Skeletal muscle tissue (tissue), 4 donors: ENCODE data around the gene CCNE1. TPM values are rescaled to one million over a fixed set of nuclear protein-coding genes. Genes with fewer than 3 reads are reported as not detected.

ENCODE experiments used
- H3K27ac ChIP-seq: one replicate; pipeline ENCODE4 v1.7.0; 2013; ENCODE audit warnings: mild to moderate bottlenecking, low read depth, low read length, inconsistent platforms
- H3K27me3 ChIP-seq, 3 donors: one replicate each; pipeline ENCODE4 v1.7.0; 2013; ENCODE audit warnings: low read length in 3 of 3; ENCODE audit not compliant: control insufficient read depth in 3 of 3, insufficient read depth in 3 of 3
- H3K36me3 ChIP-seq, 3 donors: one replicate each; pipeline ENCODE4 v1.7.0; 2013; ENCODE audit warnings: low read length in 3 of 3; ENCODE audit not compliant: control insufficient read depth in 3 of 3, insufficient read depth in 3 of 3
- H3K4me1 ChIP-seq, 3 donors: one replicate each; pipeline ENCODE4 v1.7.0; 2013; ENCODE audit warnings: low read length in 3 of 3, mild to moderate bottlenecking in 3 of 3; ENCODE audit not compliant: control insufficient read depth in 3 of 3, insufficient read depth in 3 of 3
- H3K4me3 ChIP-seq, 3 donors: one replicate each; pipeline ENCODE4 v1.7.0; 2013; ENCODE audit warnings: low read length in 3 of 3
- H3K9ac ChIP-seq, 3 donors: one replicate each; pipeline ENCODE4 v1.7.0; 2013; ENCODE audit warnings: low read length in 3 of 3, mild to moderate bottlenecking in 3 of 3, moderate library complexity in 2 of 3, low read depth in 1 of 3
- H3K9me3 ChIP-seq, 3 donors: one replicate each; pipeline ENCODE4 v1.7.0; 2013; ENCODE audit warnings: low read length in 3 of 3; ENCODE audit not compliant: control insufficient read depth in 3 of 3
- total RNA-seq: library from RNA; depleted of rRNA; stranded (reverse); fragments of >200 nt; gene quantifications from one replicate; pipeline ENCODE4 v1.2.3, GENCODE V29; 2014
- donor health status: Osteomylitis.

CCNE1 gene
- total RNA-seq, result 9.9 TPM

DNA sequence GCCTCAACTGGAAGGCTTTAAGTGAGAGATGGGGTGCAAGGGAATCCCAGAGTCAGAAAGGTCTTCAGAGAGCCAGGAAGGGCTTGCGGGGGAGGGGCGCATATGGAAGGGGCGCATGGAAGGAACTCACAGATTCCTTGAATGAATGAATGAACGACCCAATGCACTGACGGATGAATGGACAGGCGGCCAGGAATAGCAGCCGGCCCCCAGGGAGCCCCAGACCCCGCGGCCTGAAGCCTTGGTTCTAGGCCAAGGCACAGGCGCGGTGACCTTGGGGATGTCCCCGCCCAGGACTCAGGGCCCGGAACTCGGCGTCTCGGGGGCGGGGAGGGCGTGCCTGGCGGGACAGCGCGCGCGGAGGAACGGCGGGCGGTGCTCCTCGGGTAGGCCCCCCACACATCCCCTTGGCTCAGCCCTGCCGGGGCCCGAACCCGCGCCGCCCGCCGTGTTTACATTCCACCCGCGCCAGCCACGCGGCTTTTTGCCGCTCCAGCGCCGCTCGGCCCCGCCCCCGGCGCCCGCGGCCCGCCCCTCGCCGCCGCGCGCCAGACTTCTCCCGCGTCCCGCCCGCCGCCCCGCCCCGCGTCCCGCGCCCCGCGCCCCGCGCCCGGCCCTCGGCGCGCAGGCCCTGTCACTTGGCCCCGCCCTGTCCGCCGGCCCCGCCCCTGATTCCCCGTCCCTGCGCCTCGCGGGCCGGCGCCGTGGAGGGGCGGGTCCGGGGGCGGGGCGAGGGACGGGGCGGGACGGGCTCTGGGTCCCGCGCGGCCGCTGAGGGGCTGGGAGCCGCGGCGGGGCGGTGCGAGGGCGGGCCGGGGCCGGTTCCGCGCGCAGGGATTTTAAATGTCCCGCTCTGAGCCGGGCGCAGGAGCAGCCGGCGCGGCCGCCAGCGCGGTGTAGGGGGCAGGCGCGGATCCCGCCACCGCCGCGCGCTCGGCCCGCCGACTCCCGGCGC is at the start of gene CCNE1:
Gene CCNE1, plus strand, starts transcription at position 867 of the 955 bp plus-strand sequence. CDS start 565 bp downstream, outside the sequence.
- Histone ChIP-seq H3K4me1 (peaks cover 0 to 4% (median 2%) of the 10 kb centered on the region in 3 donors), H3K9ac (peak within 1 kb of the TSS in 2 of 3 donors; percentile 54 to 56), H3K36me3 (no peaks in the 10 kb centered on the region), H3K9me3 (no peaks in the 10 kb centered on the region), H3K27ac (peak within 1 kb of the TSS; percentile 30), H3K27me3 (no peaks in the 10 kb centered on the region), H3K4me3 (peak within 1 kb of the TSS; percentile 38 to 60 (median 44))

DNA sequence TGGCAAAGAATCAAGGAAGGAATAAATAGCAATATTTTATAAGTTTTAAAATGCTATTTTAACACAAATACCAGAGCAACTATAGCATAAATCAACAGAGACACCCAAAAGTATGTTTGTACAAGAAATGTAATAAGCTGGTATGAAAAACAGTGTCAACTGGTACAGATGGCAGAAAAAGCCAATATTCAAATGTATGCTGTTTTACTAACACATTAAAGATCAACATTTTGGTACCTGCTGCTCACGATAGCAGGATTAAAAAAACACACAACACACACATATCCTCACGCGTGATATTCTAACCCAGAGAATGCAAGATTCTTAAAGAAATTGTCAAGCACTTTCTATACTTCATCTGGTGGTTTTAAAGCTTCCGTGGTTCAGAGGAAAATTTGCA is 48.6 kb upstream of the CCNE1 start:
- no peaks in the 10 kb centered on the region for H3K36me3 ChIP-seq
- peaks cover 0 to 7% (median 0%) of the 10 kb centered on the region in 3 donors for H3K27me3 ChIP-seq
- H3K4me3 ChIP-seq, result no peak overlapping the region
- no peak overlapping the region for H3K27ac ChIP-seq
- no peak overlapping the region for H3K9ac ChIP-seq
- H3K4me1 ChIP-seq, result no peaks in the 10 kb centered on the region
- H3K9me3 ChIP-seq, result no peaks in the 10 kb centered on the region

DNA sequence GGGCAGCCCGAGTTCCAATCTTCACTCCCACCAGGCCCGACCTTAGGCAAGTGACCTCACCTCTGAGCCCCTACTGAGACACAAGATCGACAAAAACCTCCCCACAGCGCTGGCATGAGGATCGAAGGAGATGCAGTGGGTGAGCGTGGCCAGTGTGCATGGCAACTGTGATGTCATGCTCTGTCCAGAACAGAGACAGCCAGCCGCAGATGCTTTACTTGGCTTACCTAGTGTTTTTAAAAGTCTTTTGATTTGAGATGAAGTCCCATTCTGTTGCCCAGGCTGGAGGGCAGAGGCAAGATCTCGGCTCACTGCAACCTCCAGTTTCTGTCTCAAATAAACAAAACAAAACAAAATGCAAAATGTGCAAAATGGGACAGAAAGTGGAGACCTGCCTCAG is 47.4 kb upstream of the CCNE1 start:
- Histone ChIP-seq H3K4me1 (no peaks in the 10 kb centered on the region), H3K27me3 (peaks cover 0 to 7% (median 0%) of the 10 kb centered on the region in 3 donors), H3K27ac (no peak overlapping the region), H3K9ac (no peak overlapping the region), H3K36me3 (no peaks in the 10 kb centered on the region), H3K4me3 (no peak overlapping the region), H3K9me3 (no peaks in the 10 kb centered on the region)

DNA sequence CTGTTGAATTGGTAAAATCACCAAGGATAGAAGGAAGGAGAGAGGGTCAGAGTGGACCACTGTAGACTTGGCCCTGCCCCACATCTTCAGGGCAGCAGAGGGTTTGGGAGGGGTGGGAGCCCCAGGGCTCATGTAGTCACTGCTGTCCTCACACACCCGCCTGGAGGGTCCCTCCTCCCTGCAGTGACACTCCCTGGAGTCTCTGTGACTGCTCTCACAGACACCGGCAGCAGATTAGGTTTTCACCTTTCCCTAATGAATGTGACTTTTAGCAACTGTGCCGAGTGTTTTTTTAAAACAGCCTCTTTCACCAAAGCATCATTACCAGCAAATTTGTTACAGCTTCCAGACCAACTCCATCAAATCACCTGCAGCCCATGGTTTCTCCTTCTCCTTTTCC is 45.7 kb upstream of the CCNE1 start:
- H3K36me3 ChIP-seq, result no peaks in the 10 kb centered on the region
- H3K27me3 ChIP-seq, result peaks cover 0 to 7% (median 0%) of the 10 kb centered on the region in 3 donors
- H3K9me3 ChIP-seq, result no peaks in the 10 kb centered on the region
- H3K4me1 ChIP-seq, result no peaks in the 10 kb centered on the region
- no peak overlapping the region for H3K4me3 ChIP-seq
- H3K27ac ChIP-seq, result no peak overlapping the region
- H3K9ac ChIP-seq, result no peak overlapping the region

DNA sequence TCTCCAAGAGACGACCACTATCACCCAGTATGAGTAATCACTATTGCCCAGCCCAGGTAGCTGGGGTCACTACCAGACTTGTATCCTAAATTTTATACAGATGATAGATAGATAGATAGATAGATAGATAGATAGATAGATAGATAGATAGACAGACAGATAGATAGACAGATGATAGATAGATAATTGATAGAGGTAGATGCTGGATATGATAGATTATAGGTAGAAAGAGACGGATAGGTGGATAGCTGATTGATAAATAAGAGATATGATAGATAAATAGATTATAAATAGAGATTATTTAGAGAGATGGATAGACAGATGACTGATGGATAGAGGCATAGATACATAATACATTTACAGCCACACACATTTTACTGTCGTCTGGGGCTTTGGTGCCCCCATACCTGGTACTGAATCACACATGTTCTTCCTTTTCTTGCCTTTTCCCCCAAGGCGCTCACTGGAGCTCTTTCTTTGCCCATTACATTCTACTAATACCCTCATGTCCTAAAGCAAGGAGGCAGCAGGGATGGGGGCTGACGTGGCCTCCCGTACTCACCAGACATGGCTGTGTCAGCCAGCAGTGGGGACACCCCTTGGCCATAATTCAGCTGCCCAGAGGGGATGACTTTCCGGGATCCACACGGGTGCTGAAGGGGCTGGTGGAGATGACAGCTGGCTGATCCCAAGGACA is 44.6 kb upstream of the CCNE1 start:
- Histone ChIP-seq H3K27me3 (peaks cover 0 to 7% (median 0%) of the 10 kb centered on the region in 3 donors), H3K4me3 (no peak overlapping the region), H3K27ac (no peak overlapping the region), H3K4me1 (no peaks in the 10 kb centered on the region), H3K36me3 (no peaks in the 10 kb centered on the region), H3K9ac (no peak overlapping the region), H3K9me3 (no peaks in the 10 kb centered on the region)

DNA sequence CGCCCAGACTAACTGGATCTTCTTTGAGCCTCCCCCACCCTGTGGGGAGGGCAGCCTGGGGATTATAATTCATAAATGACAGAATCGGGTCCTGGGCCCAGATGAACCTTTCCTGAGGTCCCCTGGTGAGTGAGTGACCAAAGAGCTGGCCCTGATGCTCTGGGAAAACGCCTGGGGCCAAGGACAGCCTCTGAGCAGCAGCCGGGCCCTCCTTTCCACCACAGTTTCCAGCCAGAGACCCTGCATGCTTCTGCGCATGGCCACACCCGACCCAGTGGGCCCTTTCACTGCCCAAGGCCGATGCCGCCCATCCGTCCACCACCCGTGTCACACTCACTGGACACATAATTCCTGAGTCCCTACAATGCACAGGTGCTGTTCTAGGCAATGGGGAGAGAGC is 43.6 kb upstream of the CCNE1 start:
- H3K27ac ChIP-seq, result no peak overlapping the region
- H3K36me3 ChIP-seq, result no peaks in the 10 kb centered on the region
- no peak overlapping the region for H3K9ac ChIP-seq
- no peak overlapping the region for H3K4me3 ChIP-seq
- H3K4me1 ChIP-seq, result no peaks in the 10 kb centered on the region
- no peaks in the 10 kb centered on the region for H3K9me3 ChIP-seq
- H3K27me3 ChIP-seq, result peaks cover 0 to 7% (median 0%) of the 10 kb centered on the region in 3 donors

DNA sequence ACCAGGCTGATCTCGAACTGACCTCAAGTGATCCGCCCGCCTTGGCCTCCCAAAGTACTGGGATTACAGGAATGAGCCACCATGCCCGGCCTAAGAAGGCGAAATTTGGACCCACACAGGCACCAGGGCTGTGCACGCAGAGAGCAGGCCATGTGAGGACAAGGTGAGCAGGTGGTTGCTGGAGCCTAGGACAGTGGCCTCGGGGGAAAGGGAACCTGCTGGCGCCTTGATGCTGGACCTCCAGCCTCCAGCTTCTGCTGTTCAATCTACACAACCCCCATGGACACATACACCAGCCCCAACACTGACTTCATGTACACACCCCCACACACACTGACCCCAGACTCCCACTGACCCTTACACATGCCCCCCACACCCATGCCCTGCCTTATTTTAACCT is 41.8 kb upstream of the CCNE1 start:
- Histone ChIP-seq H3K27me3 (peaks cover 0 to 3% (median 0%) of the 10 kb centered on the region in 3 donors), H3K9ac (no peak overlapping the region), H3K4me3 (no peak overlapping the region), H3K36me3 (no peaks in the 10 kb centered on the region), H3K4me1 (no peaks in the 10 kb centered on the region), H3K27ac (no peak overlapping the region), H3K9me3 (no peaks in the 10 kb centered on the region)

DNA sequence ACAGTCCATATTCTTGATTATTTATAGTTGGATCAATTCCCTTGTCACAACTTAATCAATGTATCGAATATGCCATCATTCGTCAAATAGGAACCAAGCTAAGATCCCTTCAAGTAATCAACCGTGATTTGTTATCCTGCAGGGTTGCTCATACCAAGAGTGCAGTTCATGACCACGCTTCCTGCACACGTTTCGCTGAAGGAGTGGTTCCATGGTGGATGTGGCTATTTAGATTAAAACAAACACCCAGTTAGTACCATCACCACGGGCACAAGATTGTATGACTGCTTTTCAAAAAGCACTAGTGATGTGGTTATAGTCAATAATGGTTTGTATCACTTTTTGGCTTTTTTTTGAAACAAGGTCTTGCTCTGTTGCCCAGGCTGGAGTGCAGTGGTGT is 41.1 kb upstream of the CCNE1 start:
- Histone ChIP-seq H3K4me3 (no peak overlapping the region), H3K27ac (no peak overlapping the region), H3K36me3 (no peaks in the 10 kb centered on the region), H3K9ac (no peak overlapping the region), H3K27me3 (peaks cover 0 to 3% (median 0%) of the 10 kb centered on the region in 3 donors), H3K9me3 (no peaks in the 10 kb centered on the region), H3K4me1 (no peaks in the 10 kb centered on the region)

DNA sequence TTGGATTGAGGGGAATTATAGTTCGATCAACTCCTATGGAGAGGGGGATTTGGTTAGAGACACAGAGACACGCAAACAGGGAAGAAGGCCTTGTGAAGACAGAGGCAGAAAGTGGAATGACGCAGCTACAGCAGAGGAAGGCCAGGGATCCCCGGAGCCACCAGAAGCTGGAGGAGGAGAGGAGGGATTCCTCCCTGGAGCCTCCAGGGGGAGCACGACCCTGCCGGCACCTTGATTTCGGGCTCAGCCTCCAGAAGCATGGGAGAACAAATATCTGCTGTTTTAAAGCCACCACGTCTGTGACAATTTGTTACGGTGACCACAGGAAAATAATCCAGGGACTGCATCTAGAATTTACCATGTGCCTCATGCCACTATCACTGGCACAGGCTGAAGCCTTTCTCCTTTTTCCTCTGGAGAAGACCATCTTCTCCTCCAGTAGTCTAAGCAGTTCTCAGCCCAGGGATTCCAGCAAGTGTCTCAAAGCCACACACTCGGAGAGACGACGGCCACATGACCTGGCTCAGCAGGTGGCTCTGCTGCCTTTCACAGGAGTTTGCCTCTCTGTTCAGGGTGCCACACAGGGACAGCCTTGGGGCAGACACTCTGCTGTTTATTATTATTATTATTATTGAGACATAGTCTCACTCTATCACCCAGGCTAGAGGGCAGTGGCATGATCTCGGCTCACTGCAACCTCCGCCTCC is 39.9 kb upstream of the CCNE1 start:
- Histone ChIP-seq H3K36me3 (no peaks in the 10 kb centered on the region), H3K27ac (no peak overlapping the region), H3K4me1 (no peaks in the 10 kb centered on the region), H3K4me3 (no peak overlapping the region), H3K9ac (no peak overlapping the region), H3K9me3 (no peaks in the 10 kb centered on the region), H3K27me3 (peaks cover 0 to 3% (median 0%) of the 10 kb centered on the region in 3 donors)
